NCI-H1694 (cell line): ENCODE measurements around the gene PDIA2.
A peak's percentile ranks its signal among the peaks of the same experiment; 100 is the strongest.

Experiments used
- DNase-seq: peaks from one replicate; lab custom pipeline; 2025; lab: John Stamatoyannopoulos, UW

PDIA2 gene

GRCh38 chr16:280552-280951 lies 2.4 kb upstream of the PDIA2 start, which contains the start of gene ARHGDIG:
ARHGDIG (plus strand) TSS chr16:280591; CDS start chr16:280681, 90 bp downstream.
- no peak for DNase-seq

GRCh38 chr16:280991-281659 lies 1.8 kb upstream of the PDIA2 start:
- no peak for DNase-seq

- DNase-seq: no peak
Measured at GRCh38 chr16:281660-282255, 1.2 kb upstream of the PDIA2 start.

GRCh38 chr16:282491-282890 lies 473 bp upstream of the PDIA2 start:
- no peak for DNase-seq

GRCh38 chr16:284204-285120 lies 1.5 kb downstream of the PDIA2 start:
- DNase-seq: no peak

GRCh38 chr16:285146-286055 lies 2.4 kb downstream of the PDIA2 start:
- no peak for DNase-seq

GRCh38 chr16:286491-287297 lies 3.7 kb downstream of the PDIA2 start:
- no peak for DNase-seq

- peak; percentile 54 for DNase-seq
Measured at GRCh38 chr16:287298-287811, 4.4 kb downstream of the PDIA2 start.

- no peak for DNase-seq
Measured at GRCh38 chr16:287981-288920, 5.3 kb downstream of the PDIA2 start.

GRCh38 chr16:289395-289997 lies 6.5 kb downstream of the PDIA2 start:
- no peak for DNase-seq

- no peak for DNase-seq
Measured at GRCh38 chr16:290015-290680, 7.2 kb downstream of the PDIA2 start.

- no peak for DNase-seq
Measured at GRCh38 chr16:290681-291405, 7.9 kb downstream of the PDIA2 start.

- no peak for DNase-seq
Measured at GRCh38 chr16:291539-291938, 8.6 kb downstream of the PDIA2 start.

GRCh38 chr16:293043-293775 lies 10.2 kb downstream of the PDIA2 start:
- DNase-seq: no peak

- no peak for DNase-seq
Measured at GRCh38 chr16:296276-296675, 13.3 kb downstream of the PDIA2 start.

- DNase-seq: no peak
Measured at GRCh38 chr16:296806-297510, 14.0 kb downstream of the PDIA2 start.

GRCh38 chr16:297832-298231 lies 14.9 kb downstream of the PDIA2 start:
- DNase-seq: no peak
